ENCODE data around the gene KCNG4. TPM values are rescaled to one million over a fixed set of nuclear protein-coding genes. Genes with fewer than 3 reads are reported as not detected.

The KCNG4 gene
- not detected in 2 replicates for total RNA-seq (2014; rRNA removed; shearing (Covaris generic))
- polyA plus RNA-seq (2015; cell fraction: cytosol; rRNA removed) = not detected in 2 replicates
- not detected in 2 replicates for polyA plus RNA-seq (2015; cell fraction: nucleus; rRNA removed)

GRCh38 chr16:84239909-84240308 lies at the start of gene KCNG4:
Gene KCNG4 (minus strand): TSS chr16:84240012. CDS start chr16:84237485, 2,527 bp downstream.
- DNase-seq (ENCODE audit: low read depth) = no peak

- DNase-seq (ENCODE audit: low read depth) = no peak
These were observed 49.1 kb upstream of the KCNG4 start for GRCh38 chr16:84288902-84289301.

GRCh38 chr16:84286578-84287240 lies 46.9 kb upstream of the KCNG4 start:
- no peak for DNase-seq (ENCODE audit: low read depth)

- no peak for DNase-seq (ENCODE audit: low read depth)
These were observed 44.4 kb upstream of the KCNG4 start for GRCh38 chr16:84284154-84284722.

GRCh38 chr16:84283314-84284153 lies 43.7 kb upstream of the KCNG4 start:
- no peak for DNase-seq (ENCODE audit: low read depth)

GRCh38 chr16:84282533-84282932 lies 42.7 kb upstream of the KCNG4 start:
- no peak for DNase-seq (ENCODE audit: low read depth)

- DNase-seq (ENCODE audit: low read depth) = no peak
These were observed 41.3 kb upstream of the KCNG4 start for GRCh38 chr16:84281074-84281473.

GRCh38 chr16:84279881-84280280 lies 40.1 kb upstream of the KCNG4 start:
- no peak for DNase-seq (ENCODE audit: low read depth)

- DNase-seq (ENCODE audit: low read depth) = no peak
These were observed 39.2 kb upstream of the KCNG4 start for GRCh38 chr16:84278968-84279367.

- no peak for DNase-seq (ENCODE audit: low read depth)
These were observed 38.5 kb upstream of the KCNG4 start for GRCh38 chr16:84278333-84278732.

- peak; percentile 19 for DNase-seq (ENCODE audit: low read depth)
These were observed 37.5 kb upstream of the KCNG4 start for GRCh38 chr16:84277244-84277823.

GRCh38 chr16:84275585-84276151 lies 35.9 kb upstream of the KCNG4 start:
- DNase-seq (ENCODE audit: low read depth) = no peak

GRCh38 chr16:84274515-84274914 lies 34.7 kb upstream of the KCNG4 start:
- no peak for DNase-seq (ENCODE audit: low read depth)

GRCh38 chr16:84272740-84273320 lies 33.0 kb upstream of the KCNG4 start:
- DNase-seq (ENCODE audit: low read depth) = no peak

- no peak for DNase-seq (ENCODE audit: low read depth)
These were observed 32.1 kb upstream of the KCNG4 start for GRCh38 chr16:84271866-84272265.

GRCh38 chr16:84271037-84271436 lies 31.2 kb upstream of the KCNG4 start:
- no peak for DNase-seq (ENCODE audit: low read depth)

GRCh38 chr16:84270531-84270930 lies 30.7 kb upstream of the KCNG4 start:
- no peak for DNase-seq (ENCODE audit: low read depth)

GRCh38 chr16:84270071-84270470 lies 30.3 kb upstream of the KCNG4 start:
- DNase-seq (ENCODE audit: low read depth) = no peak

GRCh38 chr16:84268291-84269040 lies 28.7 kb upstream of the KCNG4 start:
- DNase-seq (ENCODE audit: low read depth) = no peak

- no peak for DNase-seq (ENCODE audit: low read depth)
These were observed 27.6 kb upstream of the KCNG4 start for GRCh38 chr16:84267380-84267779.

All from HT1080 (cell line).